ENCODE data around the gene C16orf54.
"Not testable (repeated sequence)": the region's sequence is repeated elsewhere in the genome, so short reads cannot be mapped to it uniquely, and the experiment has no call there.

C16orf54 gene

GRCh38 chr16:29700253-29700987 lies 45.4 kb downstream of the C16orf54 start:
- Histone ChIP-seq H3K36me3 (peaks cover 8 to 38% (median 27%) of the 10 kb centered on the region in 11 experiments; a peak in 21 of 22 replicates), H3K27me3 (peaks cover 0 to 6% (median 0%) of the 10 kb centered on the region in 11 experiments; a peak in 1 of 22 replicates), H3K27ac (peak overlapping the region in 1 of 11 experiments; percentile 21; a peak in 1 of 22 replicates), H3K4me2 (peak overlapping the region in 1 of 11 experiments; percentile 84; a peak in 3 of 22 replicates), H3K4me1 (peaks cover 20 to 74% (median 50%) of the 10 kb centered on the region in 10 experiments), H3K4me3 (0 out of 20 replicates have a peak overlapping the region, but pooled peaks of 1 of the 10 experiments have one; percentile 20), H3K9ac (no peak overlapping the region), H3K9me3 (replicated peaks in 1 of 11) (peaks cover 35 to 48% (median 41%) of the 10 kb centered on the region in 11 experiments), H4K20me1 (no peaks in the 10 kb centered on the region)
- TF ChIP-seq Cebpa-rat (IDR thresholded peaks at IDR 0.05): no peak

- H3K4me3 ChIP-seq: 0 out of 20 replicates have a peak overlapping the region, but pooled peaks of 1 of the 10 experiments have one; percentile 20
- H3K9ac ChIP-seq: no peak overlapping the region
- peaks cover 35 to 52% (median 41%) of the 10 kb centered on the region in 11 experiments for H3K9me3 ChIP-seq (replicated peaks in 1 of 11)
- H3K27me3 ChIP-seq: peaks cover 0 to 3% (median 0%) of the 10 kb centered on the region in 11 experiments; a peak in 1 of 22 replicates
- TF ChIP-seq Cebpa-rat (IDR thresholded peaks at IDR 0.05): no peak
- peaks cover 8 to 38% (median 27%) of the 10 kb centered on the region in 11 experiments; a peak in 21 of 22 replicates for H3K36me3 ChIP-seq
- peaks cover 21 to 74% (median 50%) of the 10 kb centered on the region in 10 experiments for H3K4me1 ChIP-seq
- no peaks in the 10 kb centered on the region for H4K20me1 ChIP-seq
- H3K27ac ChIP-seq: no peak overlapping the region
- no peak overlapping the region for H3K4me2 ChIP-seq
Observed at GRCh38 chr16:29699324-29700219, 46.2 kb downstream of the C16orf54 start.

- TF ChIP-seq Cebpa-rat (IDR thresholded peaks at IDR 0.05): no peak
- Histone ChIP-seq H3K36me3 (peaks cover 8 to 38% (median 27%) of the 10 kb centered on the region in 11 experiments; a peak in 21 of 22 replicates), H3K27me3 (no peaks in the 10 kb centered on the region), H4K20me1 (no peaks in the 10 kb centered on the region), H3K9me3 (replicated peaks in 1 of 11) (peaks cover 35 to 52% (median 41%) of the 10 kb centered on the region in 11 experiments), H3K4me2 (no peak overlapping the region), H3K27ac (no peak overlapping the region), H3K9ac (no peak overlapping the region), H3K4me1 (peaks cover 25 to 74% (median 50%) of the 10 kb centered on the region in 10 experiments), H3K4me3 (peak overlapping the region in 1 of 10 experiments; percentile 8; a peak in 2 of 20 replicates)
Observed at GRCh38 chr16:29698484-29699323, 47.1 kb downstream of the C16orf54 start.

- H3K4me2 ChIP-seq: no peak overlapping the region
Observed at GRCh38 chr16:29698042-29698441, 47.7 kb downstream of the C16orf54 start.

GRCh38 chr16:29697391-29697790 lies 48.4 kb downstream of the C16orf54 start:
- H3K36me3 ChIP-seq: peaks cover 8 to 38% (median 27%) of the 10 kb centered on the region in 11 experiments; a peak in 21 of 22 replicates

More at GRCh38 chr16:29698042-29698441, 47.7 kb downstream of the C16orf54 start:
- Histone ChIP-seq H3K4me1 (peaks cover 20 to 74% (median 50%) of the 10 kb centered on the region in 10 experiments), H3K9ac (no peak overlapping the region), H3K27ac (no peak overlapping the region), H3K4me3 (no peak overlapping the region), H3K27me3 (no peaks in the 10 kb centered on the region), H4K20me1 (no peaks in the 10 kb centered on the region), H3K36me3 (peaks cover 8 to 38% (median 27%) of the 10 kb centered on the region in 11 experiments; a peak in 21 of 22 replicates), H3K9me3 (replicated peaks in 1 of 11) (peaks cover 35 to 52% (median 41%) of the 10 kb centered on the region in 11 experiments)
- TF ChIP-seq Cebpa-rat (IDR thresholded peaks at IDR 0.05): no peak

GRCh38 chr16:29696881-29697331 lies 48.9 kb downstream of the C16orf54 start:
- peaks cover 35 to 52% (median 41%) of the 10 kb centered on the region in 11 experiments for H3K9me3 ChIP-seq (replicated peaks in 1 of 11)
- H3K4me1 ChIP-seq: peaks cover 9 to 69% (median 47%) of the 10 kb centered on the region in 10 experiments
- H3K27ac ChIP-seq: no peak overlapping the region
- TF ChIP-seq Cebpa-rat (IDR thresholded peaks at IDR 0.05): no peak
- H3K9ac ChIP-seq: no peak overlapping the region
- H4K20me1 ChIP-seq: no peaks in the 10 kb centered on the region
- no peak overlapping the region for H3K4me2 ChIP-seq
- peaks cover 8 to 38% (median 27%) of the 10 kb centered on the region in 11 experiments; a peak in 21 of 22 replicates for H3K36me3 ChIP-seq
- H3K4me3 ChIP-seq: no peak overlapping the region
- H3K27me3 ChIP-seq: no peaks in the 10 kb centered on the region

More at GRCh38 chr16:29697391-29697790, 48.4 kb downstream of the C16orf54 start:
- no peak overlapping the region for H3K27ac ChIP-seq
- H3K4me1 ChIP-seq: peaks cover 14 to 72% (median 50%) of the 10 kb centered on the region in 10 experiments
- TF ChIP-seq Cebpa-rat (IDR thresholded peaks at IDR 0.05): no peak
- H3K9ac ChIP-seq: no peak overlapping the region
- no peaks in the 10 kb centered on the region for H4K20me1 ChIP-seq
- no peak overlapping the region for H3K4me3 ChIP-seq
- H3K9me3 ChIP-seq (replicated peaks in 1 of 11): peaks cover 35 to 52% (median 41%) of the 10 kb centered on the region in 11 experiments
- H3K4me2 ChIP-seq: no peak overlapping the region
- H3K27me3 ChIP-seq: no peaks in the 10 kb centered on the region

- peaks cover 34 to 45% (median 40%) of the 10 kb centered on the region in 11 experiments for H3K9me3 ChIP-seq (replicated peaks in 1 of 11)
- H3K9ac ChIP-seq, H4K20me1 ChIP-seq, H3K27me3 ChIP-seq, H3K4me3 ChIP-seq: not testable (repeated sequence)
- H3K27ac ChIP-seq: 0 out of 22 replicates have a peak overlapping the region, but pooled peaks of 1 of the 11 experiments have one; percentile 78
- peaks cover 8 to 38% (median 27%) of the 10 kb centered on the region in 11 experiments; a peak in 21 of 22 replicates for H3K36me3 ChIP-seq
- peaks cover 11 to 67% (median 46%) of the 10 kb centered on the region in 10 experiments for H3K4me1 ChIP-seq
- H3K4me2 ChIP-seq: peak overlapping the region in 6 of 11 experiments; percentile 82 to 92 (median 86); a peak in 8 of 22 replicates
Observed at GRCh38 chr16:29695675-29696074, 50.1 kb downstream of the C16orf54 start.
